Medulla oblongata (tissue), 1 donor: ENCODE data around the gene MEGF11.

Source experiments
- DNase-seq: peaks from one replicate; pipeline ENCODE4 v3.0.0-alpha.2; 2015; ENCODE audit errors: extremely low spot score

The MEGF11 gene

GRCh38 chr15:66239514-66239913 is 14.0 kb downstream of the MEGF11 start:
- no peak for DNase-seq

- no peak for DNase-seq
These were observed 15.2 kb downstream of the MEGF11 start for GRCh38 chr15:66238318-66238717.

GRCh38 chr15:66237513-66238235 is 15.9 kb downstream of the MEGF11 start:
- DNase-seq: no peak

- DNase-seq: no peak
These were observed 16.7 kb downstream of the MEGF11 start for GRCh38 chr15:66236806-66237375.

- DNase-seq: no peak
These were observed 17.7 kb downstream of the MEGF11 start for GRCh38 chr15:66235866-66236265.

- DNase-seq: no peak
These were observed 18.8 kb downstream of the MEGF11 start for GRCh38 chr15:66234798-66235197.

GRCh38 chr15:66233487-66234415 is 19.8 kb downstream of the MEGF11 start:
- no peak for DNase-seq

GRCh38 chr15:66232267-66232625 is 21.3 kb downstream of the MEGF11 start:
- no peak for DNase-seq

GRCh38 chr15:66231394-66232266 is 21.9 kb downstream of the MEGF11 start:
- no peak for DNase-seq

GRCh38 chr15:66229790-66230465 is 23.6 kb downstream of the MEGF11 start:
- DNase-seq: no peak

- DNase-seq: no peak
These were observed 24.5 kb downstream of the MEGF11 start for GRCh38 chr15:66228807-66229735.

- DNase-seq: no peak
These were observed 26.8 kb downstream of the MEGF11 start for GRCh38 chr15:66226736-66227135.

- DNase-seq: no peak
These were observed 27.8 kb downstream of the MEGF11 start for GRCh38 chr15:66225656-66226274.

GRCh38 chr15:66224946-66225345 is 28.6 kb downstream of the MEGF11 start:
- DNase-seq: no peak

- DNase-seq: no peak
These were observed 31.0 kb downstream of the MEGF11 start for GRCh38 chr15:66222273-66223198.

GRCh38 chr15:66221126-66221525 is 32.4 kb downstream of the MEGF11 start:
- no peak for DNase-seq

- no peak for DNase-seq
These were observed 32.9 kb downstream of the MEGF11 start for GRCh38 chr15:66220601-66221000.

GRCh38 chr15:66219339-66219738 is 34.2 kb downstream of the MEGF11 start:
- no peak for DNase-seq
